ENCODE data around the gene TUBAL3. TPM values are rescaled to one million over a fixed set of nuclear protein-coding genes. Genes with fewer than 3 reads are reported as not detected.
A peak's percentile ranks its signal among the peaks of the same experiment; 100 is the strongest.

Gene TUBAL3
- total RNA-seq, 1 experiment from 2014 or later = not detected

DNA sequence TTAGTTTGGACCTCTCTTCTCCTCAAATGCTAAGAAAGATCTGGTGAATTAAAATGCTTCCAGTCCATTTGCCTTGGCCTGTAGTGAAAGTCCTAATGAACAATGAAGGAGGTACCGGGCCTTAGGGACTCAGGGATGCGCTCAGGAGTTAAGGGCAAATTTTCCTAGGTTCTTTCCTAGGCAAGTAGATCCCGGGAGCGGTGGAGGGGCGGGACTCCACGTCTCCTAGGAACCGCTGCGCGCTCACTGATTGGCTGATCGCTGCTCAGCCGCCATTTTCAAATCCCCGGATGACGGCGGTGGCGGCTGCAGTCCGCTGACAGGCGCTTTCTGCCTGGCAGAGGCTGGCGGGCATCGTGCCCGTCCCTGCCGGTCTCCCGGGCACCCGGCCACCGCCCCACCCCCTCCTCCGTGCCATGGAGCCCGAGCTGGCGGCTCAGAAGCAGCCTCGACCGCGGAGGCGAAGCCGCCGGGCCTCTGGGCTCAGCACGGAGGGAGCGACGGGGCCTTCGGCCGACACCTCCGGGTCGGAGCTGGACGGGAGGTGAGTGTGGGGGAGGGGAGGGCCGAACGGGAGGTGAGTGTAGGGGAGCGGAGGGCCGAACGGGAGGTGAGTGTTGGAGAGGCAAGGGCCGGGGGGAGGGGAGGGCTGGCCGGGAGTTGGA lies 7.8 kb upstream of the TUBAL3 start, which contains the start of gene NET1:
NET1 (plus strand) TSS at position 281 of the 665 bp plus-strand sequence; CDS start at position 417, 136 bp downstream.
- Histone ChIP-seq H3K79me2 (ENCODE audit: insufficient read depth, low read length) (peaks cover 20% of the 10 kb centered on the region; the same call in 1 of the 2 replicates), H3K4ac (ENCODE audit: low read depth, low read length) (no peak within 1 kb of the TSS), H3K56ac (ENCODE audit: insufficient read length, low read depth, low read length) (no peak within 1 kb of the TSS), H4K5ac (ENCODE audit: insufficient read length, low read depth, low read length) (no peak within 1 kb of the TSS), H2AFZ (ENCODE audit: low read length) (no peak within 1 kb of the TSS), H3K23me2 (ENCODE audit: insufficient read length, low read depth, low read length, poor library complexity, severe bottlenecking) (peaks cover 5% of the 10 kb centered on the region), H3K27me3 (ENCODE audit: insufficient read depth, low read length) (no peaks in the 10 kb centered on the region), H2BK120ac (ENCODE audit: low read depth, low read length, poor library complexity, severe bottlenecking) (no peak within 1 kb of the TSS), H2BK5ac (ENCODE audit: insufficient read length, low read length) (no peak within 1 kb of the TSS), H2AK5ac (ENCODE audit: insufficient read length, low read length) (no peak within 1 kb of the TSS), H4K20me1 (ENCODE audit: control insufficient read depth, insufficient read depth, insufficient read length) (no peaks in the 10 kb centered on the region), H3K14ac (ENCODE audit: insufficient read depth, low read length) (peak within 1 kb of the TSS; percentile 60; the same call in 1 of the 2 replicates), H3K18ac (ENCODE audit: insufficient read length, low read depth, low read length) (no peak within 1 kb of the TSS), H4K91ac (ENCODE audit: insufficient read length, low read depth, low read length) (no peak within 1 kb of the TSS), H3T11ph (ENCODE audit: low read length) (no peak within 1 kb of the TSS), H2BK20ac (ENCODE audit: low read depth, low read length, poor library complexity, severe bottlenecking) (no peak within 1 kb of the TSS), H3K4me1 (ENCODE audit: insufficient read depth, low read length) (peaks cover 2% of the 10 kb centered on the region; the same call in 1 of the 2 replicates), H3K4me2 (ENCODE audit: insufficient read depth, insufficient read length, low read length) (peak within 1 kb of the TSS; percentile 76), H3K79me1 (ENCODE audit: insufficient read depth, low read depth, low read length, poor library complexity, severe bottlenecking) (no peaks in the 10 kb centered on the region), H4K8ac (replicated peaks; ENCODE audit: insufficient read length, low read depth, low read length) (no peak within 1 kb of the TSS), H3K9ac (ENCODE audit: extremely low read depth, insufficient read length, low read length) (peak within 1 kb of the TSS; percentile 51), H3K23ac (ENCODE audit: insufficient read length, low read depth, low read length) (no peak within 1 kb of the TSS), H2BK12ac (ENCODE audit: insufficient read length, low read depth, low read length) (no peak within 1 kb of the TSS), H3K27ac (ENCODE audit: insufficient read length, low read depth, low read length) (no peak within 1 kb of the TSS), H2BK15ac (ENCODE audit: low read depth, low read length) (no peak within 1 kb of the TSS), H3K9me3 (ENCODE audit: control insufficient read depth, low read depth, low read length) (no peaks in the 10 kb centered on the region)
- TF ChIP-seq, protein P1, sequence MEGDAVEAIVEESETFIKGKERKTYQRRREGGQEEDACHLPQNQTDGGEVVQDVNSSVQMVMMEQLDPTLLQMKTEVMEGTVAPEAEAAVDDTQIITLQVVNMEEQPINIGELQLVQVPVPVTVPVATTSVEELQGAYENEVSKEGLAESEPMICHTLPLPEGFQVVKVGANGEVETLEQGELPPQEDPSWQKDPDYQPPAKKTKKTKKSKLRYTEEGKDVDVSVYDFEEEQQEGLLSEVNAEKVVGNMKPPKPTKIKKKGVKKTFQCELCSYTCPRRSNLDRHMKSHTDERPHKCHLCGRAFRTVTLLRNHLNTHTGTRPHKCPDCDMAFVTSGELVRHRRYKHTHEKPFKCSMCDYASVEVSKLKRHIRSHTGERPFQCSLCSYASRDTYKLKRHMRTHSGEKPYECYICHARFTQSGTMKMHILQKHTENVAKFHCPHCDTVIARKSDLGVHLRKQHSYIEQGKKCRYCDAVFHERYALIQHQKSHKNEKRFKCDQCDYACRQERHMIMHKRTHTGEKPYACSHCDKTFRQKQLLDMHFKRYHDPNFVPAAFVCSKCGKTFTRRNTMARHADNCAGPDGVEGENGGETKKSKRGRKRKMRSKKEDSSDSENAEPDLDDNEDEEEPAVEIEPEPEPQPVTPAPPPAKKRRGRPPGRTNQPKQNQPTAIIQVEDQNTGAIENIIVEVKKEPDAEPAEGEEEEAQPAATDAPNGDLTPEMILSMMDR (conservative IDR thresholded peaks at IDR 0.05) = no peak
- Mint-ChIP-seq H3K4me1 (peaks cover 21 to 22% of the 10 kb centered on the region in 2 experiments), H3K9me3 (peaks cover 7 to 16% of the 10 kb centered on the region in 2 experiments), H3K36me3 (ENCODE audit: insufficient read depth in 1 of 3, low read depth in 3 of 3) (peaks cover 3 to 8% (median 8%) of the 10 kb centered on the region in 3 experiments), H3K4me3 (no peak within 1 kb of the TSS; a peak in 1 of 5 replicates), H3K27ac (no peak within 1 kb of the TSS), H3K27me3 (ENCODE audit: low read depth) (peaks cover 1% of the 10 kb centered on the region; the same call in 1 of the 2 replicates)
- WGBS (ENCODE audit: extremely low coverage, insufficient read length, low lambda C conversion rate) = no CpG with 5 or more reads among the region's 48 CpGs
- peak; percentile 95 for DNase-seq
